GM12875 (cell line): ENCODE measurements around the gene SNAP25.

Experiments used
- H3K4me3 ChIP-seq: one replicate; pipeline ENCODE4 v1.5.1; 2011; ENCODE audit warnings: low read depth, low read length, control low read depth
- TF ChIP-seq, protein P1 (sequence below): IDR thresholded peaks from 2 replicates; pipeline ENCODE4 v1.5.1; 2011; ENCODE audit warnings: low read depth, mild to moderate bottlenecking, control low read depth, inconsistent platforms, low read length, moderate library complexity, borderline replicate concordance; ENCODE audit not compliant: insufficient read depth

Gene SNAP25

DNA sequence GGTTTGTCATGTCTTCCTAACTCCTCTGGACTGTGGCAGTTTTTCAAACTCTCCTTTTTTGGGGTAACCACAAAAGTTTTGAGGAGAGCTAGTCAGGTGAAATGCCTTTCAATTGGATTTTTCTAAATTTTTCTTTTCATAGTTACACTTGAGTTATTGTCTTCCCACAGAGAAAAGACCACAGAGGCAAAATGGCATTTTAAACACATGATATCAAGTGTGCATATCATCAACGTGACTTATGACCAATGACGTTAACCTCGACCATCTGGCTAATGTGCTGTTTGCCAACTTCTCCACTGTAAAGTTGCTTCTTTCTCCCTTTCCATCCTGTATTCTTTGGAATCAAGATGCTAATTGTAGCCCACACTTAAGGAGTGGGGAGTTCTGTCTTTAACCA, 41.3 kb upstream of the SNAP25 start:
- H3K4me3 ChIP-seq, result no peak overlapping the region
- TF ChIP-seq, protein P1, sequence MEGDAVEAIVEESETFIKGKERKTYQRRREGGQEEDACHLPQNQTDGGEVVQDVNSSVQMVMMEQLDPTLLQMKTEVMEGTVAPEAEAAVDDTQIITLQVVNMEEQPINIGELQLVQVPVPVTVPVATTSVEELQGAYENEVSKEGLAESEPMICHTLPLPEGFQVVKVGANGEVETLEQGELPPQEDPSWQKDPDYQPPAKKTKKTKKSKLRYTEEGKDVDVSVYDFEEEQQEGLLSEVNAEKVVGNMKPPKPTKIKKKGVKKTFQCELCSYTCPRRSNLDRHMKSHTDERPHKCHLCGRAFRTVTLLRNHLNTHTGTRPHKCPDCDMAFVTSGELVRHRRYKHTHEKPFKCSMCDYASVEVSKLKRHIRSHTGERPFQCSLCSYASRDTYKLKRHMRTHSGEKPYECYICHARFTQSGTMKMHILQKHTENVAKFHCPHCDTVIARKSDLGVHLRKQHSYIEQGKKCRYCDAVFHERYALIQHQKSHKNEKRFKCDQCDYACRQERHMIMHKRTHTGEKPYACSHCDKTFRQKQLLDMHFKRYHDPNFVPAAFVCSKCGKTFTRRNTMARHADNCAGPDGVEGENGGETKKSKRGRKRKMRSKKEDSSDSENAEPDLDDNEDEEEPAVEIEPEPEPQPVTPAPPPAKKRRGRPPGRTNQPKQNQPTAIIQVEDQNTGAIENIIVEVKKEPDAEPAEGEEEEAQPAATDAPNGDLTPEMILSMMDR, result no peak

DNA sequence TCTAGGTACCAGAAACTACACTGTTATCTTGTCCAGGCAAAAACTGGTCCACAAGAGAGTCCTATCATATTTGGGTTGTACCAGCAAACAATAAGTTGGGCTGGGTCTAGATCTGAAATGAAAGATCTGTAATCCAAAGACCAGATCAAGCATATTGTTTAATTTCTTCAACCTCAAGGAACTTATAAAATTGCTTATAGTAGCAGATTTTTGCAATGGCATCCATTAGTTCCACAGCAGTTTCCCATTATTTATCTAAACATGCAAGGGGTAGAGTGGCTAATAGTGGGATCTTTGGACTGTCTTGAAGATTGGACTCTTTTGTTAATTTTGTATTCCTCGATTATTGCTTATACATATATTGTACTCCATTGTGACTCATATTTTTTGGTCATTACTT, 40.5 kb upstream of the SNAP25 start:
- TF ChIP-seq, protein P1, result no peak
- H3K4me3 ChIP-seq, result no peak overlapping the region

DNA sequence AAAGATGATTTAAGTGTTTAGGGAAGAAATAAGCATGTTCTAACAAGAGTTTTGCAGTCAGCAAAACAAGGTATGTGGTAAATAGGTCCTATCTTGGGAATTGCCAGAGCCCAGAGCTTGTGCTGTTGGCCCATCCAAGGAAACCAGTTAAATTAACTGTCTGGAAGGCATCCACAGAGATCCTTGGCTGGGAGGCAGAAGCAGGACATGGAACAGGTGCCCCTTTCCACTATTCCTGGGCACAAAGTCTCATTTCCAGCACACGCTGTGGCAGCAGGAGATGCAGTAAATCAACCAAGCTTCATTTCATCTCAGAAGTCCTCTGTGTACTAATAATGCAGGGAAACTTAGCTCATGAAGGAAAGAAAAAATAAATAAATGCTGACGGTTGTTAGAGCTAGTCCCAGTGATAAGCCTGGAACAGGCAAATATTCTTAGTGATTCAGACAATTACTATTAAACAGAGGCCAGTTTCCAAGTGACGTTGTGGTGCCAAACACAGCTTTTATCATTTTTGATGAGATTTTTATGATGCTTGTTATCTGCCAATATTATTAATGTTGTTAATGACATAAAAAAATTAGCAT, 39.8 kb upstream of the SNAP25 start:
- TF ChIP-seq, protein P1, result no peak
- no peak overlapping the region for H3K4me3 ChIP-seq

DNA sequence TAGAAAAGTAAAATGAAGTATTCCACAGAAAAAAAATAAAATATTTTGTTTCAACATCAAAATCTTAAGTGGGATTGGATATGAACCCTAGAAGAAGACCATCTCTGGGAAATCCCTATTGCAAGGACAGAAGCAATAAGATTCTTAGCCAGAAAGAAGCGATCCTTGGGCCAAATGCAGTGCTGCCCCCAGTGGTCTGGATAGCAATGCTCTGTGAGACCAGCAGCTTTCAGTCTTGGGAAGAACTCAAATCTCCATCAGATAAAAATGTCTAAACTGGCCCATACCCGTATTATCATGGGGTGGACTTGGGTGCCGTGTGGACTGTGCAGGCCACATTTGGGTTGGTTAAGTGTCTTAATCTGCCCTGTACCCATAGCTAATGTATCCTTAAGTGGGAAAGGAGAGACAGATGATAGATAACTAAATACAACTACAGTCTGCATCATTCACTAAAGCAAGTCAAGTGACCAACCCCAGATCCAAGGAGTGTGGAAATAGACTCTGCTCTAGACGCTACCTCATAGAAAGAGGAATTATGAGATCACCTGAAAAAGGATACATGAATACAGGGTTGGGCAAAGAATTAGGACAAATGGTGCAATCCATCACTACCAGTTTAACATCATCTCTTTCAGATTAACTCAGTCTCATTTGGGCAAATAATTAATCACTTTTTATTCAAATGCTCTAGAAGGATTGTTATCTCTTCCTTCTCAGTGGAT, 38.9 kb upstream of the SNAP25 start:
- TF ChIP-seq, protein P1, result peak; percentile 49; the same call in 1 of the 2 replicates
- H3K4me3 ChIP-seq, result no peak overlapping the region

DNA sequence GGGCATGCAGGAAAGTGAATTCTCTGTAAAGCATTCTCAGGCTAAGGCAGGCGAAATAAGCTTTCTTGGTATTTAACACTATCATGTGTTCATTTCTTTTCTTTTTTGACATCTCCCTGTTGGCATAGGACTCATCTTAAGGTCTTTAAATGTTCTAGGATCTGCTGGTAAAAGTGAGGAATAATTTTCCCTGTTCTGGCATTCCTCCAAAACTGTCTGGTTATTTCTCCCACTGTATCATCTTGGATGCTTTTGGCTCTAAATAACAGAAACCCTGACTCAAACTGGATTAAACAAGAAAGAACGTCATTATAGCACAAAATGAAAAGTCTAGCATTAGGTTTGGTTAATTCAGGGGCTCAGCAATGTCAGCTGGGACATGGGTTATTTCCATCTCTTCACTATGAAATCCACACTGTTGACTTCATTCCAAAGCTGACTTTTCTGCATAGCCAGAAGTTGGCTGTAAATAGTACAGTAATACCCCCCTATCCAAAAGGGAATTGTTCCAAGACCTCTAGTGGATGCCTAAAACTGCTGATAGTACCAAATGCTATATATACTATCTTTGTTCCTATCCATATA, 37.9 kb upstream of the SNAP25 start:
- TF ChIP-seq, protein P1, result no peak

DNA sequence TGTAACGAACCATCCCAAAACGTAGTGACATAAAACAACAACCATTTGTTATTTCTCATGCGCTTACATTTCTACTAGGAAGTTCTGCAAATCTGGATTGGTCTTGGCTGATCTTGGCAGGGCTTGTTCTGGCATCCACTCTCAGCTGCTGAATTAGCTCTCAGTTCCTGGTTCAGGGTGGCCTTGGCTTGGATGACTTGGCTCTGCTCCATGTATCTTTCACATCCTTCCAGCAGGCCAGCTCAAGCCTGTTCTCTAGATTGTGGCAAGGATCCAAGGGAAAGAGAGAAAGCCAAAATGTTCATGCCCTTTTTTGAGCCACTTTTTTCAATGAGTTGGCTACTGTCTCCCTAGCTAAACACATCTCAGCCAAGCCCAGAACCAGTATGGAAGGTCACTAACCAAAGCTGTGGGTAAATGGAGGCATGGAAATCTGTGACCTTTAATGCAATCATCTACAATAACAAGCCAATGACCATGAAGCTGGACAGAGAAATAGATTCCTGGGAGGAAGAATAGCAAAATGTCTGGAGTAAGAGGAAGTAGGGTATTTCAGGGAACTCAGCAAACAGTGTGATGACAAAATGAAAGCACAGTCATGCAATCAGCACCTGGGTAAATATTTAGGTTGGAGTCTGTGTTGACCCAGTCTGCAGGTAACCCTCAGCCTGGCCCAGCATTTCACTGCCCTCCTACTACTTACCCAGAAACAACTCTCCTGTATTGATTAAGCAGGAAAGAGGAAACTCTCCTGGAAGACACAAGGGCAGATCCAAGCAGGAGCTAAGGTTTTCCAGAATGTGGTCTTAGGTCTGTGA, 32.7 kb upstream of the SNAP25 start:
- TF ChIP-seq, protein P1, result no peak
- no peak overlapping the region for H3K4me3 ChIP-seq

More for the DNA sequence above, 37.9 kb upstream of the SNAP25 start:
- H3K4me3 ChIP-seq, result no peak overlapping the region

GRCh38 chr20:10190456-10190855, 28.2 kb upstream of the SNAP25 start:
- TF ChIP-seq, protein P1, result no peak
- no peak overlapping the region for H3K4me3 ChIP-seq
